CD4-positive, alpha-beta T cell treated with Interleukin-15 for 1 hour (primary cell): ENCODE results near the gene TMX2.

Experiments used
- DNase-seq: peaks from one replicate; pipeline ENCODE4 v3.0.0-alpha.2; 2020

Gene TMX2

GRCh38 chr11:57771365-57771764 lies 59.0 kb downstream of the TMX2 start:
- no peak for DNase-seq

GRCh38 chr11:57772562-57772961 lies 60.2 kb downstream of the TMX2 start:
- DNase-seq: no peak

GRCh38 chr11:57773026-57773598 lies 60.7 kb downstream of the TMX2 start:
- no peak for DNase-seq

GRCh38 chr11:57775491-57775890 lies 63.1 kb downstream of the TMX2 start:
- no peak for DNase-seq

GRCh38 chr11:57776031-57776521 lies 63.7 kb downstream of the TMX2 start:
- no peak for DNase-seq

GRCh38 chr11:57776577-57777210 lies 64.3 kb downstream of the TMX2 start:
- DNase-seq: no peak

GRCh38 chr11:57777969-57778317 lies 65.5 kb downstream of the TMX2 start:
- no peak for DNase-seq

- no peak for DNase-seq
Measured at GRCh38 chr11:57778318-57779037, 66.1 kb downstream of the TMX2 start.

- DNase-seq: no peak
Measured at GRCh38 chr11:57779276-57779675, 66.9 kb downstream of the TMX2 start.

GRCh38 chr11:57781529-57781943 lies 69.1 kb downstream of the TMX2 start:
- no peak for DNase-seq

- no peak for DNase-seq
Measured at GRCh38 chr11:57785072-57785471, 72.7 kb downstream of the TMX2 start.

GRCh38 chr11:57786436-57786835 lies 74.0 kb downstream of the TMX2 start:
- DNase-seq: no peak

GRCh38 chr11:57787006-57787604 lies 74.7 kb downstream of the TMX2 start:
- no peak for DNase-seq

- peak; percentile 31 for DNase-seq
Measured at GRCh38 chr11:57787920-57788702, 75.7 kb downstream of the TMX2 start.

GRCh38 chr11:57788703-57789088 lies 76.3 kb downstream of the TMX2 start:
- DNase-seq: no peak
